ENCODE data around the gene MYBPC2. TPM values are rescaled to one million over a fixed set of nuclear protein-coding genes. Genes with fewer than 3 reads are reported as not detected.

The MYBPC2 gene
- 0.12 TPM for total RNA-seq
- long read RNA-seq: 0 reads

DNA sequence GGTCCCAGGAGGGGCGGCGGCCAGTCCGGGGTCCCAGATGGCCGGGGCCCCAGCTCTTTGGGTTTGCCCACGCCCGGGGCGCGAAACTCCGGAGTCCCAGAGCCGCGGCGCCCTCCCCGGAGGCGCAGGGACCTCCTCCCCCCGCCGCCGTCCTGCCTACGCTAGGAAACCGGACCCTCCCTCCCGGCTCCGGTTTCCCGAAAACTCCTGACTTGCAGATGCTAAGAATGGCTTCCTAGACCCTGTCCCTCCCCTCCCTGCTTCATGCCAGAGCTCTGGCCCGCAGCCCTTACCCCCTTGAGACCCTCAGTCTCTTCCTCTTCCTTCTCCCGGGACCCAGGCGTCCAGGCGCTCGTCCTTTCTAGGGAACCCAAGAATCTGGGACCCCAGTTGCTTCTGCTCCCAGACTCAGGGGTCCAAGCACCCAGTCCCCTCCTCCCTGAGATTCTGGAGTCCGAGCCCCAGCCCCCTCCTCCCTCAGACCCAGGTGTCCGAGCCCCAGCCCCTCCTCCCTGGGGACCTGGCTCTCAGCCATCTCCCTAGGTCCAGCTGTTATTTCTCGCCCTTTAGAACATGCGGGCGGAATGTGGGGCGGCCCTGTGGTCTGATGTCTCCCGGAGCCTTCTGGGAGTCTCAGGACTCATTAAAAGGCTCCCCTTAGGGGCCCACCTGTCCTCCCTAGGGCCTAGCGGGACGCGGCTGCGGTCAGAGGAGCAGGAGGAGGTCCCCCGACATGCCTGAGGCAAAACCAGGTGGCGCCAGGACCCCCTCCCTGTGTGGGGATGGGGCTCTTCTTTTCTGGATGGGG lies at the start of gene MYBPC2:
Gene MYBPC2, plus strand, starts transcription at position 672 of the 808 bp plus-strand sequence. Its CDS starts 62 bp downstream, at position 734.
- H3K4me3 ChIP-seq: peak within 1 kb of the TSS; percentile 64
- H3K27me3 ChIP-seq: peaks cover 4% of the 10 kb centered on the region
- no peaks in the 10 kb centered on the region for H3K36me3 ChIP-seq
- H3K27ac ChIP-seq: peak within 1 kb of the TSS; percentile 81
- ATAC-seq (peak; percentile 2), DNase-seq (no peak)
- no peaks in the 10 kb centered on the region for H3K9me3 ChIP-seq
- peaks cover 14% of the 10 kb centered on the region for H3K4me1 ChIP-seq
- intact Hi-C loops (cut with DNase I): no loop called here
- TF ChIP-seq, protein P1, sequence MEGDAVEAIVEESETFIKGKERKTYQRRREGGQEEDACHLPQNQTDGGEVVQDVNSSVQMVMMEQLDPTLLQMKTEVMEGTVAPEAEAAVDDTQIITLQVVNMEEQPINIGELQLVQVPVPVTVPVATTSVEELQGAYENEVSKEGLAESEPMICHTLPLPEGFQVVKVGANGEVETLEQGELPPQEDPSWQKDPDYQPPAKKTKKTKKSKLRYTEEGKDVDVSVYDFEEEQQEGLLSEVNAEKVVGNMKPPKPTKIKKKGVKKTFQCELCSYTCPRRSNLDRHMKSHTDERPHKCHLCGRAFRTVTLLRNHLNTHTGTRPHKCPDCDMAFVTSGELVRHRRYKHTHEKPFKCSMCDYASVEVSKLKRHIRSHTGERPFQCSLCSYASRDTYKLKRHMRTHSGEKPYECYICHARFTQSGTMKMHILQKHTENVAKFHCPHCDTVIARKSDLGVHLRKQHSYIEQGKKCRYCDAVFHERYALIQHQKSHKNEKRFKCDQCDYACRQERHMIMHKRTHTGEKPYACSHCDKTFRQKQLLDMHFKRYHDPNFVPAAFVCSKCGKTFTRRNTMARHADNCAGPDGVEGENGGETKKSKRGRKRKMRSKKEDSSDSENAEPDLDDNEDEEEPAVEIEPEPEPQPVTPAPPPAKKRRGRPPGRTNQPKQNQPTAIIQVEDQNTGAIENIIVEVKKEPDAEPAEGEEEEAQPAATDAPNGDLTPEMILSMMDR (IDR thresholded peaks at IDR 0.05): no peak

DNA sequence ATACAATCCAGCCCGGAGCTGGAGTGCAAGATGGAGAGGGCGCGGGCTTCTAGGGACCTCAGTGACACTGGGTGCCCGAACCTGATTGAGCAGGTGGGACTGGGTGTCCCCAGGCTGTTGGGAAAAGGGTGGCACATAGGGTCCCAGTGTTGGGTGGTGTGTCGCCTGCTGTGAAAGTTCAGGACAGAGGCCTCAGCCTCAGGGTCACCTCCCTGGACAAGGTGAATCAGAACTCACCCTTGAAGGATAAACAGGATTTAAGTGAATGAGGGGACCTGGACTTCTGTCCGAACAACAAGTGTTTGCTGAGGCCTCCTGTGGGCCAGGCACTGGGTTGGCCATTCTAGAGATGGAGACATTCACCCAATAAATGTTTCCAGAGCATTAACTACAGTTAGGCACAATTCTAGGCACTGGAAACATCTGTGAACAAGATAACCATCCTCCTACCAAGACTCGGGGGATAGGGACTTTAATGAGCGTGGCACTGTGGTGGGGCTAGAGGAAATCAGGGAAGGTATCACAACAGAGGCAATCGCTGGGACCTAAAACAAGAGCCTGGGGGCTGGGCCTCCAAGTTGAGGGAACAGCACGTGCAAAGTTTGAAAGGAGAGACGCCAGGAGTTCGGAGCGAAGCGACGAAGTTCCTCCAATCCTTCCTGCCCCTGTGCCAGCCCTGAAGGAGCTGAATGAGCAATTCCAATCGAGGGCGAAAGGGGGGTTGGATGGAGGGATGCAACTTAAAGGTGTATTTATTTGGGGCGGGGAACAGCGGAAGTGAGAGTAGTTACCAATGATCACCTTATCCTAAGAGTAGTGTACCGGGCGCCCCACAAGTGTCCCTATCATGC lies 49.5 kb upstream of the MYBPC2 start:
- Histone ChIP-seq H3K36me3 (peaks cover 48% of the 10 kb centered on the region), H3K9me3 (no peaks in the 10 kb centered on the region), H3K27me3 (no peaks in the 10 kb centered on the region), H3K4me3 (peak overlapping the region; percentile 66), H3K27ac (peak overlapping the region; percentile 75), H3K4me1 (peaks cover 13% of the 10 kb centered on the region)
- ATAC-seq: no peak
- no peak for DNase-seq
- TF ChIP-seq, protein P1 (IDR thresholded peaks at IDR 0.05): no peak
- intact Hi-C loops (cut with DNase I): no loop called here

DNA sequence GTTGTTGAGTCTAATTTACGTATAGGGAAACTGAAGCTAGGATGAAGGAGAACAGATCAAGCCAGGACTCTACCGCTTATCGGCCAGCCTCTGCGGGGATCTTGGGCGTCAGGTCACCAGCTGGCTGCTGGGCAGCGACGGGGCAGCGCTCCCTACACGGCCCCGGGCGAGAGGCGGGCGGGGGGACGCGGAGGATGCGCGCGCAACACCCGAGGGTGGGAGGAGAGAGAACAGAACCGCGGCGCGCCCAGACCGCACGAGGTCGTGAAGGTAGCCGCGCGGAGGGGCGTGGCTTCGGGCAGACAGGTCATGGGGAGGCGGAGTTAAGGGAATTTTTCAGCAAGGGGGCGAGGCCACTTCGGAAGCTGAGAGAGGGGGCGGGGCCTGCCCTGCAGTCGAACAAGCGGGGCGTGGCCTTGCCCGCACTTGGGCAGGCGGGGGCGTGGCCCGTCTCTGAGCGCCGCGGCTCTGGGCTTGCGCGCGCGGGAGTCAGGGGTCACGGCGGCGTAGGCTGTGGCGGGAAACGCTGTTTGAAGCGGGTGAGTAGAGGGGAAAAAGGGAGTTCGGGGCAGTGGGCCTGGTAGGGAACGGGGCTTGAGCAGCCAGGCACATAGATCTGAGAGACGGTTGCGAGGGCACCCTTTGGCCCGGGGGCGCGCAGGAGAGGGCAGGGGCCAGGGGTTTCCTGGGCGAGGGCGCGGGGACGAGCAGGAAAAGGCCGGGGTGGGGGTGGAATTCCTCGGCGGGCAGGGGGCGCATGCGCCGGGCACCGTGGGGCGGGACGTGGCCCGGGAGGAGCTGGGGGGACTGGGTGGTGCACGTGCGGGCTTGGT lies 48.6 kb upstream of the MYBPC2 start, which contains the start of gene POLD1:
Gene POLD1, plus strand, starts transcription at position 496 of the 833 bp plus-strand sequence. CDS start 14,505 bp downstream, outside the sequence.
- TF ChIP-seq, protein P1 (IDR thresholded peaks at IDR 0.05): no peak
- Histone ChIP-seq H3K27me3 (no peaks in the 10 kb centered on the region), H3K36me3 (peaks cover 40% of the 10 kb centered on the region), H3K4me1 (peaks cover 13% of the 10 kb centered on the region), H3K4me3 (peak within 1 kb of the TSS; percentile 66), H3K9me3 (no peaks in the 10 kb centered on the region), H3K27ac (peak within 1 kb of the TSS; percentile 75)
- intact Hi-C loops (cut with DNase I): no loop called here
- DNase-seq (peak; percentile 99), ATAC-seq (peak; percentile 94)

DNA sequence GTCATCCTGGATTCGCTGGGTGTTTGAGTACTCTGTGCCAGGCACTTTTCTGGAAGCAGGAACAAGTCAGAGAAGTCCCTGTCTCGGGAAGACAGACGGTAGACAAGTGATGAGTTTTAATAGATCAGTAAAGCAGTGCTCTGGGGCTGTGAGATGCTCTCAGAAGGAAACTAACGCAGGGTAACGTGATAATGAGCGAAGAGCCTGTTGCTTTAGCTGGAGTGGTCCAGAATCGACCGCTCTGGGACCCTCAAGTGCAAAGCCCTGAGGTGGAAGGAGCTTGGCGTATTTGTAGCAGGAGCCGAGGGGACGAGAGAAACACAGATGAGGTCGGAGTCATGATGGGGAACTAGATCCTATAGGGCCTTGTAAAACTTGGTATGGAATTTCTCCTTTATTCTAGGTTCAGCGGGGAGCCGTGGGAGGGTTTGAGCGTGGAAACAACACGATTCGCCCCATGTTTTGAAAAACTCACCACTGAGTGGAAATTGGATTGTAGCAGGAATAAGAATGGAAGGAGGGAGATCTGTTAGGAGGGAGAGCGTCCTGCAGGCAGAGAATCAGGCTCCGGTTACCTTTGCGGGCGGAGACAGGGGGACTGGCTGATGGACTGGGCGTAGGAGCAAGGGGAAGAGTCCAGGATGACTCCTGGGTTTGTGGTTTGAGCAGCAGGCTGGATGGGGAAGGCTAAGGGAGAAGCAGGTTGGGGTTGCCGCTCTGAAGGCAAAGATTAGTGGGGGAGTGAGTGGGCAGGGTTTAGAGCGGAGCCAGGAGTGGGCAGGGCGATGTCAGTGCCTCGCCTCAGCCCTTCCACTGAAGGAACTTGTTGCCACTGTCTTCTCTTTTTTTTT lies 47.8 kb upstream of the MYBPC2 start:
- TF ChIP-seq, protein P1 (IDR thresholded peaks at IDR 0.05): no peak
- Histone ChIP-seq H3K27me3 (no peaks in the 10 kb centered on the region), H3K4me3 (peak overlapping the region; percentile 66), H3K36me3 (peaks cover 31% of the 10 kb centered on the region), H3K27ac (peak overlapping the region; percentile 75), H3K9me3 (no peaks in the 10 kb centered on the region), H3K4me1 (peaks cover 13% of the 10 kb centered on the region)
- DNase-seq: peak; percentile 67
- intact Hi-C loops (cut with DNase I): no loop called here
- ATAC-seq: peak; percentile 4

Data from upper lobe of right lung (tissue), 1 donor.